GM12874 (cell line): ENCODE measurements around the gene PXMP4.

ENCODE experiments used
- TF ChIP-seq, protein P1 (sequence below): IDR thresholded peaks from 2 replicates; pipeline ENCODE4 v1.5.1; 2011; ENCODE audit warnings: low read depth, mild to moderate bottlenecking, control low read depth, low read length, moderate library complexity; ENCODE audit not compliant: insufficient read depth

The PXMP4 gene

DNA sequence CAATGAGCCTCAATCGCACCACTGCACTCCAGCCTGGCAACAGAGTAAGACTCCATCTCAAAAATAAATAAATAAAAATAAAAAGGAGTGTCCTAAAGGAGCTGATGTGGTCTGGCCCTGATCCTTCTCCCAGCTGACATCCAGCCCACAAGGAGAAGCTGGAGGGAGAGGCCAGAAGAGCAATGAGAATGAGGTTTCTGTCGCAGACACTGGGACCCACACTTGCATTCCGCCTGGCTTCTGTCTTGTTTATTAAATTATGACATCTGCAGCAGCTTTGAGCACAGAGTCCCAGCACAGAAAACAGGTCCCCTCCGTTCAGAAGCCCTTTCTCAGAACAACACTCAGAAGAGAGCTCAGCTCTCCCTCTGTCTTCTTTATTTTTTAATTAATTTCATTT lies 23.7 kb downstream of the PXMP4 start:
- TF ChIP-seq, protein P1, sequence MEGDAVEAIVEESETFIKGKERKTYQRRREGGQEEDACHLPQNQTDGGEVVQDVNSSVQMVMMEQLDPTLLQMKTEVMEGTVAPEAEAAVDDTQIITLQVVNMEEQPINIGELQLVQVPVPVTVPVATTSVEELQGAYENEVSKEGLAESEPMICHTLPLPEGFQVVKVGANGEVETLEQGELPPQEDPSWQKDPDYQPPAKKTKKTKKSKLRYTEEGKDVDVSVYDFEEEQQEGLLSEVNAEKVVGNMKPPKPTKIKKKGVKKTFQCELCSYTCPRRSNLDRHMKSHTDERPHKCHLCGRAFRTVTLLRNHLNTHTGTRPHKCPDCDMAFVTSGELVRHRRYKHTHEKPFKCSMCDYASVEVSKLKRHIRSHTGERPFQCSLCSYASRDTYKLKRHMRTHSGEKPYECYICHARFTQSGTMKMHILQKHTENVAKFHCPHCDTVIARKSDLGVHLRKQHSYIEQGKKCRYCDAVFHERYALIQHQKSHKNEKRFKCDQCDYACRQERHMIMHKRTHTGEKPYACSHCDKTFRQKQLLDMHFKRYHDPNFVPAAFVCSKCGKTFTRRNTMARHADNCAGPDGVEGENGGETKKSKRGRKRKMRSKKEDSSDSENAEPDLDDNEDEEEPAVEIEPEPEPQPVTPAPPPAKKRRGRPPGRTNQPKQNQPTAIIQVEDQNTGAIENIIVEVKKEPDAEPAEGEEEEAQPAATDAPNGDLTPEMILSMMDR: no peak

DNA sequence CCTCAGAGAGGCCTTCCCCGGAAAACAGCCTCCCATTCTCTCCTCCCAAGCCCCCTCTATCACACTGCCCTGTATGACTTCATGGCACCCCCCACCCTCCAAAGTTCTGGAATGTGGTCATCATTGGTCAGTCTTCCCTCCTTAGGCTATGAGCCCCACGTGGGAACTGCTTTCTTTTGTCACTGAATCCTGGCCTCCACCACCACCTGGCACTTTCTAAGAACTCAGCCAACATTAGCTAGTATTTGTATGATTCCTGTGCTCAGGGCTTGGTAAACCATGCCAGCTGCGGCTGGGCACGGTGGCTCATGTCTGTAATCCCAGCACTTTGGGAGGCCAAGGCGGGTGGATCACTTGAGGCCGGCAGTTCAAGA lies 25.5 kb downstream of the PXMP4 start:
- TF ChIP-seq, protein P1: no peak

- TF ChIP-seq, protein P1: no peak
Measured at GRCh38 chr20:33693741-33694638, 26.1 kb downstream of the PXMP4 start.

GRCh38 chr20:33693289-33693688 lies 26.8 kb downstream of the PXMP4 start:
- TF ChIP-seq, protein P1: no peak

DNA sequence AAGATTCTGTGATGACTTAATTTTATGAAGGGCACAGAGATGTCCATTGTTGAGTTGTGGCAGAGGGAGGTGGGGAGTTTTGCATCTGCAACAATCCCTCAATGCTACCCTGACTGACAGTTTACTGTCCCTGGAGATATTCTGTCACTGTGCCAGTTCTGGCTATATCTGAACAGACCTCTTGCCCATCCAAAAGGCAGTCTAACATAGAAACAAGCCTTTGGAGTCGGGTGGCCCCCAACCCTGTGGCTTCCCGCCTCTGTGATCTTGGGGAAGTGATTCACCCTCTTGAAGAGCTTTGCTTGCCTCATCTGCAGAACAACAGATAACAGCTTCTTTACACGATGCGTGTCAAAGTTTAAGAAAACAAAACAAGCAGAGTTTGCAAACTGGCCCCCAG lies 30.1 kb downstream of the PXMP4 start:
- TF ChIP-seq, protein P1: no peak

DNA sequence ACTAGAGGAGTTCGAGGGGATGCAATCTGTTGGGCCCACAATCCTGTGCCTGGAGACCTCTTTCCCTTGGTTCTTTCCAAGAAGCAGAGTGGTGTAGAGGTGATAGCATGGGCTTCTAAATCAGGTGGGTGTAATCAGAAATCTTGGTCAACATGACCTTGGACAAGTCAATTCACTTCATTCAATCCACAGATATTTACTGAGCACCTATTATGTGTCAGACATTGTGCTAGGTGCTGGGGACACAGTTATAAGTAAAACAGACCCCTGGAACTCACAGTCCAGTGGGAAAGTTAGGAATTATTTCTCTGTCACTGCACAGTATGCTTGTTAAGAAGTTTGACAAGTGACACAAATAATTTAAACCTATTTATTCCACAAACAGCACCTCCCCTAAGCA lies 30.6 kb downstream of the PXMP4 start:
- TF ChIP-seq, protein P1: no peak

GRCh38 chr20:33688938-33689424 lies 31.1 kb downstream of the PXMP4 start:
- TF ChIP-seq, protein P1: no peak
